Measurements from ENCODE around the gene PSME3. TPM values are rescaled to one million over a fixed set of nuclear protein-coding genes. Genes with fewer than 3 reads are reported as not detected.

PSME3 gene
- total RNA-seq, 1 experiment from 2014 or later = 192 TPM

GRCh38 chr17:42857389-42857788 lies 24.2 kb downstream of the PSME3 start:
- no peak overlapping the region for H3K4me3 Mint-ChIP-seq
- DNase-seq (ENCODE audit: low spot score) (no peak), ATAC-seq (peak; percentile 81)
- H3K9me3 Mint-ChIP-seq = no peaks in the 10 kb centered on the region
- TF ChIP-seq ZSCAN18 (CRISPR knock-in tag; IDR thresholded peaks at IDR 0.05) (no peak), SOX15 (CRISPR knock-in tag; IDR thresholded peaks at IDR 0.05) (no peak), ERG (CRISPR knock-in tag; IDR thresholded peaks at IDR 0.05) (no peak), RELA (CRISPR knock-in tag; IDR thresholded peaks at IDR 0.05; ENCODE audit: borderline replicate concordance) (no peak), FOXK1 (CRISPR knock-in tag; IDR thresholded peaks at IDR 0.05) (no peak), ATF6 (CRISPR knock-in tag; IDR thresholded peaks at IDR 0.05) (no peak), IRF1 (CRISPR knock-in tag; IDR thresholded peaks at IDR 0.05) (no peak), NFATC4 (CRISPR knock-in tag; IDR thresholded peaks at IDR 0.05) (no peak), E2F1 (CRISPR knock-in tag; IDR thresholded peaks at IDR 0.05) (no peak), KAT7 (CRISPR knock-in tag; IDR thresholded peaks at IDR 0.05; ENCODE audit: borderline replicate concordance) (no peak), HMGXB4 (CRISPR knock-in tag; IDR thresholded peaks at IDR 0.05) (no peak), ZNF416 (CRISPR knock-in tag; IDR thresholded peaks at IDR 0.05) (no peak), TP53 (CRISPR knock-in tag; IDR thresholded peaks at IDR 0.05) (no peak), ZNF423 (CRISPR knock-in tag; IDR thresholded peaks at IDR 0.05) (no peak)
- POLR2A ChIA-PET = no interaction called here
- CTCF ChIA-PET = interaction anchor here (1.1 to 1.3 kb wide), 3 partner anchors 14 to 141 kb away, joined by 3 to 4 read pairs (median 3); partner anchors contain the start of gene RPL27
- H3K27ac Mint-ChIP-seq = no peak overlapping the region
- H3K4me1 Mint-ChIP-seq = no peaks in the 10 kb centered on the region
- H3K36me3 Mint-ChIP-seq = no peaks in the 10 kb centered on the region
- H3K27me3 Mint-ChIP-seq (ENCODE audit: low read depth) = no peaks in the 10 kb centered on the region; the same call in 1 of the 2 replicates

- ATAC-seq (no peak), DNase-seq (ENCODE audit: low spot score) (no peak)
- Mint-ChIP-seq H3K9me3 (peaks cover 15% of the 10 kb centered on the region), H3K4me3 (no peak overlapping the region), H3K4me1 (peaks cover 18% of the 10 kb centered on the region), H3K27me3 (ENCODE audit: low read depth) (peaks cover 4% of the 10 kb centered on the region), H3K36me3 (peaks cover 4% of the 10 kb centered on the region), H3K27ac (peak overlapping the region; percentile 37; the same call in 1 of the 2 replicates)
- ChIA-PET CTCF (interaction anchor here (0.9 kb wide), 1 partner anchor 32 kb away, joined by 3 read pairs; no protein-coding TSS in a partner anchor), POLR2A (no interaction called here)
- no peak for TF ChIP-seq MYBL2 (CRISPR knock-in tag; IDR thresholded peaks at IDR 0.05)
- TF ChIP-seq IRF1 (CRISPR knock-in tag; IDR thresholded peaks at IDR 0.05) = no peak
- no peak for TF ChIP-seq NFATC4 (CRISPR knock-in tag; IDR thresholded peaks at IDR 0.05)
- TF ChIP-seq GABPB1 (CRISPR knock-in tag; IDR thresholded peaks at IDR 0.05) = no peak
- TF ChIP-seq GTF2I (CRISPR knock-in tag; conservative IDR thresholded peaks at IDR 0.05) = no peak
- no peak for TF ChIP-seq NR2C2 (CRISPR knock-in tag; IDR thresholded peaks at IDR 0.05)
- no peak for TF ChIP-seq FOXP1 (CRISPR knock-in tag; IDR thresholded peaks at IDR 0.05; ENCODE audit: borderline replicate concordance)
- no peak for TF ChIP-seq NR3C1 (CRISPR knock-in tag; conservative IDR thresholded peaks at IDR 0.05; ENCODE audit: low read depth)
- no peak for TF ChIP-seq ATF2 (CRISPR knock-in tag; IDR thresholded peaks at IDR 0.05; ENCODE audit: borderline replicate concordance, low read depth)
- no peak for TF ChIP-seq ZNF512 (CRISPR knock-in tag; IDR thresholded peaks at IDR 0.05; ENCODE audit: borderline replicate concordance)
- TF ChIP-seq ETV6 (CRISPR knock-in tag; IDR thresholded peaks at IDR 0.05) = no peak
- no peak for TF ChIP-seq EMX1 (CRISPR knock-in tag; IDR thresholded peaks at IDR 0.05)
Measured at GRCh38 chr17:42865638-42866094, 32.5 kb downstream of the PSME3 start.

Data from WTC11 (cell line).